C4-2B (cell line): Measurements from ENCODE around the gene CHMP5.

Experiments used
- CTCF ChIP-seq: fragments of 450-650 bp; conservative IDR thresholded peaks from 2 replicates; pipeline ENCODE4 v1.5.1; 2017; ENCODE audit warnings: mild to moderate bottlenecking
- ZFX ChIP-seq: fragments of 450-650 bp; IDR thresholded peaks from 2 replicates; pipeline ENCODE4 v1.6.1; 2017

GRCh38 chr9:33220681-33221567 is 43.9 kb upstream of the CHMP5 start:
- TF ChIP-seq CTCF, result no peak
- no peak for TF ChIP-seq ZFX
